ENCODE results near the gene AKAP6. TPM values are rescaled to one million over a fixed set of nuclear protein-coding genes. Genes with fewer than 3 reads are reported as not detected.

The AKAP6 gene
- total RNA-seq, 1 experiment from 2014 or later, result 1.9 TPM

DNA sequence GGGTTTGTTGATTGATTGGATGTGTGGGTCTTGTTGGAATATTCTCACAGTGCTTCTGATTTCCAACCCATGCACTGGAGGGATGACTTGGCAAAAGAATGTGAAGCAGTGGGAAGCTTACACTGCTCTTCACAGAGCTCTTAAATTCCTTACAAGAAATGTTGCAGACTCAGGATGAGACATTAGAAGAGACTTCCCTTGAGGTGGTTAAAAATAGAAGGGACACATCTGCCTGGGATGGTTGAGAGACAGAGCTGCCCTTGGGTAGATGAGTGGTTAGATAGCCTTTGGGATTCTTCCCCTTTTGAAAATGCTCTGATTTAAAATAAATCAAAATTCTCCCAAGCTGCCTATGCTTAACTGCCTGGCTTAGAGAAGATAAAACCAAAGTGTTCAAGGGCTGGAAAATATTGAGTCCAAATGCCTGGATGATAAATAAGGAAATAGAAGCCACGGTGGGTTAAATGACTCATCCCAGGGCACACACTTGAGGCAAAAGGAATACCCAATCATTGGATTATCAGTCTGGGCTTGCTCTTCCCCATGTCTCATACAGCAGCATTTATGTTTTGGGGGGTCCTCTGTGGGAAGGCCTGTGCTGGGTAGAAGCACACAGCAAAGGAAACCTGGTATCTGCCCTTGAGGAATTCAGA, 264.3 kb downstream of the AKAP6 start (continued):
- TF ChIP-seq, protein P1, sequence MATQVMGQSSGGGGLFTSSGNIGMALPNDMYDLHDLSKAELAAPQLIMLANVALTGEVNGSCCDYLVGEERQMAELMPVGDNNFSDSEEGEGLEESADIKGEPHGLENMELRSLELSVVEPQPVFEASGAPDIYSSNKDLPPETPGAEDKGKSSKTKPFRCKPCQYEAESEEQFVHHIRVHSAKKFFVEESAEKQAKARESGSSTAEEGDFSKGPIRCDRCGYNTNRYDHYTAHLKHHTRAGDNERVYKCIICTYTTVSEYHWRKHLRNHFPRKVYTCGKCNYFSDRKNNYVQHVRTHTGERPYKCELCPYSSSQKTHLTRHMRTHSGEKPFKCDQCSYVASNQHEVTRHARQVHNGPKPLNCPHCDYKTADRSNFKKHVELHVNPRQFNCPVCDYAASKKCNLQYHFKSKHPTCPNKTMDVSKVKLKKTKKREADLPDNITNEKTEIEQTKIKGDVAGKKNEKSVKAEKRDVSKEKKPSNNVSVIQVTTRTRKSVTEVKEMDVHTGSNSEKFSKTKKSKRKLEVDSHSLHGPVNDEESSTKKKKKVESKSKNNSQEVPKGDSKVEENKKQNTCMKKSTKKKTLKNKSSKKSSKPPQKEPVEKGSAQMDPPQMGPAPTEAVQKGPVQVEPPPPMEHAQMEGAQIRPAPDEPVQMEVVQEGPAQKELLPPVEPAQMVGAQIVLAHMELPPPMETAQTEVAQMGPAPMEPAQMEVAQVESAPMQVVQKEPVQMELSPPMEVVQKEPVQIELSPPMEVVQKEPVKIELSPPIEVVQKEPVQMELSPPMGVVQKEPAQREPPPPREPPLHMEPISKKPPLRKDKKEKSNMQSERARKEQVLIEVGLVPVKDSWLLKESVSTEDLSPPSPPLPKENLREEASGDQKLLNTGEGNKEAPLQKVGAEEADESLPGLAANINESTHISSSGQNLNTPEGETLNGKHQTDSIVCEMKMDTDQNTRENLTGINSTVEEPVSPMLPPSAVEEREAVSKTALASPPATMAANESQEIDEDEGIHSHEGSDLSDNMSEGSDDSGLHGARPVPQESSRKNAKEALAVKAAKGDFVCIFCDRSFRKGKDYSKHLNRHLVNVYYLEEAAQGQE (IDR thresholded peaks at IDR 0.05; ENCODE audit: low read depth), result no peak
- TF ChIP-seq SRF (IDR thresholded peaks at IDR 0.05; ENCODE audit: low read depth) (no peak), SP1 (IDR thresholded peaks at IDR 0.05; ENCODE audit: low read depth) (no peak), FOSL1 (IDR thresholded peaks at IDR 0.05; ENCODE audit: low read depth) (no peak)

DNA sequence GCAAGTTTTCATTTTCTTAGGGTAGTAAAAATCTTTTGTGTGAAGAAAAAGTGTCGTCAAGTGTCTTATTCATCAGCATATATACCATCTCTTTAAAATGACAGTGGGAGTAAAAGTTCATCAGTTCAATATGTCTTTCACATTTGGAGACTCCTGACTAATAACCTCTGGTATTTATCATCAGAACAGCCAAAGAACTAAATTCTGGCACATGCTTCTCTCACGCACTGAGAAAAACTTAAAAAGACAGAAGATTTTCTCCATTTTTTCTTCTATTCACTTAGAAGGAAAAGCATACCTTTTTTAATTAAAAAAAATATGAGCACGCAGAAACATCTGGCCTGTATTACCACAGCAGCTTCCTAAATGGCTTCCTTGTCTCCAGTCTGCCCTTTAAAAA, 265.7 kb downstream of the AKAP6 start:
- BruUV-seq (replicated peaks), result no TSS peak
- ATAC-seq, result no peak
- Histone ChIP-seq H3K4me1 (ENCODE audit: control insufficient read depth in 1 of 2, insufficient read depth in 2 of 2, low read length in 2 of 2) (no peaks in the 10 kb centered on the region), H3K27ac (ENCODE audit: low read depth, low read length) (no peak overlapping the region), H3K9me3 (ENCODE audit: control insufficient read depth in 1 of 2, insufficient read depth in 1 of 2, low read depth in 1 of 2, low read length in 2 of 2) (no peaks in the 10 kb centered on the region), H4K20me1 (ENCODE audit: insufficient read depth) (no peaks in the 10 kb centered on the region), H3K9ac (ENCODE audit: low read length) (no peak overlapping the region), H3K79me2 (ENCODE audit: insufficient read depth, low read length) (no peaks in the 10 kb centered on the region), H3K4me3 (replicated peaks in 1 of 2; ENCODE audit: low read depth in 1 of 2, low read length in 2 of 2) (no peak overlapping the region), H3K4me2 (ENCODE audit: low read length) (no peak overlapping the region), H3K36me3 (ENCODE audit: control insufficient read depth in 1 of 2, insufficient read depth in 2 of 2, low read length in 2 of 2) (no peaks in the 10 kb centered on the region), H2AFZ (ENCODE audit: low read depth, low read length, poor library complexity, severe bottlenecking) (no peak overlapping the region), H3K9me2 (ENCODE audit: insufficient read depth) (no peaks in the 10 kb centered on the region), H3K27me3 (ENCODE audit: insufficient read depth, low read length) (peaks cover 33% of the 10 kb centered on the region)
- TF ChIP-seq SIN3A (IDR thresholded peaks at IDR 0.05; ENCODE audit: low read depth), result no peak
- TF ChIP-seq ZNF274 (IDR thresholded peaks at IDR 0.05; ENCODE audit: low read depth, low read length), result no peak
- TF ChIP-seq, protein P2, sequence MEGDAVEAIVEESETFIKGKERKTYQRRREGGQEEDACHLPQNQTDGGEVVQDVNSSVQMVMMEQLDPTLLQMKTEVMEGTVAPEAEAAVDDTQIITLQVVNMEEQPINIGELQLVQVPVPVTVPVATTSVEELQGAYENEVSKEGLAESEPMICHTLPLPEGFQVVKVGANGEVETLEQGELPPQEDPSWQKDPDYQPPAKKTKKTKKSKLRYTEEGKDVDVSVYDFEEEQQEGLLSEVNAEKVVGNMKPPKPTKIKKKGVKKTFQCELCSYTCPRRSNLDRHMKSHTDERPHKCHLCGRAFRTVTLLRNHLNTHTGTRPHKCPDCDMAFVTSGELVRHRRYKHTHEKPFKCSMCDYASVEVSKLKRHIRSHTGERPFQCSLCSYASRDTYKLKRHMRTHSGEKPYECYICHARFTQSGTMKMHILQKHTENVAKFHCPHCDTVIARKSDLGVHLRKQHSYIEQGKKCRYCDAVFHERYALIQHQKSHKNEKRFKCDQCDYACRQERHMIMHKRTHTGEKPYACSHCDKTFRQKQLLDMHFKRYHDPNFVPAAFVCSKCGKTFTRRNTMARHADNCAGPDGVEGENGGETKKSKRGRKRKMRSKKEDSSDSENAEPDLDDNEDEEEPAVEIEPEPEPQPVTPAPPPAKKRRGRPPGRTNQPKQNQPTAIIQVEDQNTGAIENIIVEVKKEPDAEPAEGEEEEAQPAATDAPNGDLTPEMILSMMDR (IDR thresholded peaks at IDR 0.05 in 2 of 3, conservative IDR thresholded peaks at IDR 0.05 in 1 of 3; ENCODE audit: borderline replicate concordance in 1 of 3, insufficient read depth in 1 of 3, low read depth in 2 of 3, low read length in 2 of 3), result no peak
- TF ChIP-seq, protein P3, sequence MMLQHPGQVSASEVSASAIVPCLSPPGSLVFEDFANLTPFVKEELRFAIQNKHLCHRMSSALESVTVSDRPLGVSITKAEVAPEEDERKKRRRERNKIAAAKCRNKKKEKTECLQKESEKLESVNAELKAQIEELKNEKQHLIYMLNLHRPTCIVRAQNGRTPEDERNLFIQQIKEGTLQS (IDR thresholded peaks at IDR 0.05), result no peak
- no peak for TF ChIP-seq CBX3 (IDR thresholded peaks at IDR 0.05; ENCODE audit: low read depth)
- TF ChIP-seq SRF (IDR thresholded peaks at IDR 0.05; ENCODE audit: low read depth), result no peak
- no peak for TF ChIP-seq ZFX (IDR thresholded peaks at IDR 0.05)
- TF ChIP-seq RAD21 (IDR thresholded peaks at IDR 0.05; ENCODE audit: low read depth), result no peak
- no peak for TF ChIP-seq POLR2A (IDR thresholded peaks at IDR 0.05; ENCODE audit: borderline replicate concordance, extremely low read depth, insufficient read depth, insufficient read length)
- TF ChIP-seq, protein P4, sequence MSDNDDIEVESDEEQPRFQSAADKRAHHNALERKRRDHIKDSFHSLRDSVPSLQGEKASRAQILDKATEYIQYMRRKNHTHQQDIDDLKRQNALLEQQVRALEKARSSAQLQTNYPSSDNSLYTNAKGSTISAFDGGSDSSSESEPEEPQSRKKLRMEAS (IDR thresholded peaks at IDR 0.05), result no peak
- TF ChIP-seq FOSL1 (IDR thresholded peaks at IDR 0.05; ENCODE audit: low read depth), result no peak
- no peak for TF ChIP-seq EZH2 (IDR thresholded peaks at IDR 0.05)
- RAD21 ChIA-PET (ENCODE audit: low non-redundant PET in 1 of 2, low total read pairs in 2 of 2, uncharacterized antibody in 2 of 2, unreplicated experiment in 2 of 2), result no interaction called here
- intact Hi-C loops (cut with micrococcal nuclease), result no loop called here
- POLR2A ChIA-PET, result no interaction called here
- no peak for DNase-seq (ENCODE audit: low read depth, low spot score)
- CTCF ChIA-PET, result no interaction called here
